GM18951 (cell line): ENCODE results near the gene COQ10B.
"Not testable (repeated sequence)": the region's sequence is repeated elsewhere in the genome, so short reads cannot be mapped to it uniquely, and the experiment has no call there.

Source experiments
- POLR2A ChIP-seq: IDR thresholded peaks from 4 replicates; pipeline ENCODE4 v1.6.1; 2011; ENCODE audit warnings: mild to moderate bottlenecking; ENCODE audit not compliant: insufficient read length, insufficient read depth; ENCODE audit errors: extremely low read depth
- in situ Hi-C: fragments of 300-500 bp; cut with MboI; formaldehyde crosslinking; loops from one replicate; pipeline ENCODE4 v1.12.0; 2022; ENCODE audit warnings: low sequenced_read_pairs, mixed read lengths, inconsistent platforms; ENCODE audit not compliant: unreplicated experiment

The COQ10B gene

GRCh38 chr2:197461057-197461456 is 7.7 kb downstream of the COQ10B start:
- in situ Hi-C loops: no loop called here
- no peak for TF ChIP-seq POLR2A

GRCh38 chr2:197464175-197464574 is 10.8 kb downstream of the COQ10B start:
- in situ Hi-C loops: no loop called here
- no peak for TF ChIP-seq POLR2A

- no peak for TF ChIP-seq POLR2A
These were observed 18.8 kb downstream of the COQ10B start for GRCh38 chr2:197472166-197472565.

GRCh38 chr2:197477797-197478196 is 24.4 kb downstream of the COQ10B start:
- in situ Hi-C loops: no loop called here
- no peak for TF ChIP-seq POLR2A

More at GRCh38 chr2:197472166-197472565, 18.8 kb downstream of the COQ10B start:
- in situ Hi-C loops: no loop called here

- TF ChIP-seq POLR2A: no peak
- in situ Hi-C loops: no loop called here
These were observed 27.0 kb downstream of the COQ10B start for GRCh38 chr2:197480165-197481036.

GRCh38 chr2:197484248-197484647 is 30.9 kb downstream of the COQ10B start:
- in situ Hi-C loops: not testable (repeated sequence)

GRCh38 chr2:197486175-197486574 is 32.8 kb downstream of the COQ10B start:
- in situ Hi-C loops: no loop called here
- no peak for TF ChIP-seq POLR2A

GRCh38 chr2:197487385-197487784 is 34.0 kb downstream of the COQ10B start:
- in situ Hi-C loops: no loop called here
- TF ChIP-seq POLR2A: no peak

- no peak for TF ChIP-seq POLR2A
- in situ Hi-C loops: no loop called here
These were observed 42.2 kb downstream of the COQ10B start for GRCh38 chr2:197495433-197496134.

- no peak for TF ChIP-seq POLR2A
- in situ Hi-C loops: no loop called here
These were observed 43.3 kb downstream of the COQ10B start for GRCh38 chr2:197496695-197497094.

GRCh38 chr2:197497326-197497725 is 44.0 kb downstream of the COQ10B start:
- in situ Hi-C loops: no loop called here
- TF ChIP-seq POLR2A: no peak

- in situ Hi-C loops: no loop called here
- no peak for TF ChIP-seq POLR2A
These were observed 45.0 kb downstream of the COQ10B start for GRCh38 chr2:197498235-197498936.

GRCh38 chr2:197498937-197499593 is 45.7 kb downstream of the COQ10B start:
- peak; percentile 50 for TF ChIP-seq POLR2A
- in situ Hi-C loops: no loop called here
